GM12873 (cell line): Measurements from ENCODE around the gene MAD1L1.

Experiments used
- CTCF ChIP-seq: IDR thresholded peaks from 2 replicates; pipeline ENCODE4 v1.5.1; 2012; ENCODE audit warnings: low read depth, mild to moderate bottlenecking, moderate library complexity, low read length, control low read depth; ENCODE audit not compliant: insufficient read depth; ENCODE audit errors: missing control alignments

The MAD1L1 gene

GRCh38 chr7:1897076-1897860, 335.5 kb downstream of the MAD1L1 start:
- TF ChIP-seq CTCF = no peak

GRCh38 chr7:1895664-1896515, 336.9 kb downstream of the MAD1L1 start:
- TF ChIP-seq CTCF = no peak

- no peak for TF ChIP-seq CTCF
Observed at GRCh38 chr7:1894906-1895663, 337.7 kb downstream of the MAD1L1 start.

GRCh38 chr7:1894313-1894900, 338.3 kb downstream of the MAD1L1 start:
- TF ChIP-seq CTCF = no peak

GRCh38 chr7:1893451-1893850, 339.3 kb downstream of the MAD1L1 start:
- no peak for TF ChIP-seq CTCF

GRCh38 chr7:1893036-1893435, 339.7 kb downstream of the MAD1L1 start:
- no peak for TF ChIP-seq CTCF
